K562 (cell line): ENCODE data around the gene MS4A8. TPM values are rescaled to one million over a fixed set of nuclear protein-coding genes. Genes with fewer than 3 reads are reported as not detected.
A peak's percentile ranks its signal among the peaks of the same experiment; 100 is the strongest.

ENCODE experiments used
- ATAC-seq: fragments of 200-7000 bp; cut with Tn5 transposase; 3 replicates; pipeline ENCODE4 v1.9.1; 2020; ENCODE audit warnings: moderate library complexity
- BruUV-seq: library from RNA; stranded (reverse); fragments of 400-500 nt; replicated peaks from 2 replicates; lab custom pipeline; 2021; lab: Mats Ljungman, UMichigan
- CTCF ChIA-PET: fragments of 300-600 bp; formaldehyde crosslinking; extraction: SDS; loops from one replicate; lab custom pipeline; 2021; ENCODE audit warnings: low intra/inter-chr PET ratio; lab: Yijun Ruan, JAX
- POLR2A ChIA-PET: fragments of 300-600, 350-650 bp; sonication (Branson Sonifier 250); formaldehyde crosslinking; extraction: SDS; loops from one replicate; lab custom pipeline; 2021; ENCODE audit warnings: antibody characterized with exemption, inconsistent platforms; lab: Yijun Ruan, JAX
- DNase-seq, 4 experiments: peaks; one replicate each; pipeline versions ENCODE4 v3.0.0 to v3.0.0-alpha.2; 2011 to 2018; ENCODE audit warnings: low spot score in 3 of 4, mixed read lengths in 3 of 4; ENCODE audit errors: extremely low read depth in 1 of 4
- FAIRE-seq: peaks from 2 replicates; lab custom pipeline; 2011; peaks lifted over from hg19 to GRCh38; lab: Jason Lieb, UNC
- H2AFZ ChIP-seq: 2 replicates; pipeline ENCODE4 v1.6.0; 2011; ENCODE audit warnings: low read depth, low read length, control low read depth, inconsistent platforms
- H3K27ac ChIP-seq: fragments of 200-600 bp; 3 replicates; pipeline ENCODE4 v1.8.0; 2011; ENCODE audit warnings: low read depth, mild to moderate bottlenecking, control low read depth, inconsistent platforms, low read length, moderate library complexity, mixed read lengths; ENCODE audit errors: extremely low read depth
- H3K27me3 ChIP-seq, 2 experiments: fragments of 300-600 bp in 1 of 2; 2 replicates in 1 of 2; 3 replicates in 1 of 2; pipeline versions ENCODE4 v1.6.0 to v1.8.0; 2011; ENCODE audit warnings: inconsistent platforms in 2 of 2, low read length in 2 of 2, mild to moderate bottlenecking in 1 of 2, mixed read lengths in 1 of 2, moderate library complexity in 1 of 2; ENCODE audit not compliant: control insufficient read depth in 2 of 2, insufficient read depth in 2 of 2
- H3K36me3 ChIP-seq: fragments of 300-600 bp; 3 replicates; pipeline ENCODE4 v1.8.0; 2011; ENCODE audit warnings: mild to moderate bottlenecking, low read length, inconsistent platforms; ENCODE audit not compliant: control insufficient read depth, insufficient read depth
- H3K4me1 ChIP-seq, 2 experiments: fragments of 200-600 bp in 1 of 2; replicated peaks in 1 of 2; 2 replicates in 1 of 2; 3 replicates in 1 of 2; pipeline versions ENCODE4 v1.5.1 to v1.8.0; 2011; ENCODE audit warnings: inconsistent platforms in 2 of 2, low read length in 2 of 2, mild to moderate bottlenecking in 1 of 2, mixed read lengths in 1 of 2, moderate library complexity in 1 of 2; ENCODE audit not compliant: control insufficient read depth in 2 of 2, insufficient read depth in 2 of 2
- H3K4me2 ChIP-seq: 2 replicates; pipeline ENCODE4 v1.6.1; 2011; ENCODE audit warnings: low read length, control low read depth, inconsistent platforms, mixed read lengths; ENCODE audit not compliant: insufficient read depth
- H3K4me3 ChIP-seq: fragments of 200-600 bp; sonication (generic), shearing (Covaris generic); 2 replicates; pipeline ENCODE4 v1.5.1; 2016; ENCODE audit warnings: control low read depth, inconsistent platforms
- H3K79me2 ChIP-seq: fragments of 200-600 bp; 3 replicates; pipeline ENCODE4 v1.8.0; 2011; ENCODE audit warnings: low read length, inconsistent platforms; ENCODE audit not compliant: control insufficient read depth, insufficient read depth
- H3K9ac ChIP-seq, 2 experiments: 2 replicates each; pipeline versions ENCODE4 v1.6.0 to v1.6.1; 2011; ENCODE audit warnings: low read depth in 2 of 2, low read length in 2 of 2, control low read depth in 1 of 2, inconsistent platforms in 1 of 2, mild to moderate bottlenecking in 1 of 2, mixed read lengths in 1 of 2; ENCODE audit not compliant: insufficient read depth in 1 of 2
- H3K9me1 ChIP-seq: one replicate; pipeline ENCODE4 v1.6.0; 2011; ENCODE audit warnings: inconsistent platforms, mild to moderate bottlenecking, low read length, moderate library complexity; ENCODE audit not compliant: control insufficient read depth, insufficient read depth
- H3K9me3 ChIP-seq: replicated peaks from 2 replicates; pipeline ENCODE4 v1.5.1; 2011; ENCODE audit warnings: low read depth, low read length, inconsistent platforms; ENCODE audit not compliant: control insufficient read depth, insufficient read depth
- H4K20me1 ChIP-seq: replicated peaks from 2 replicates; pipeline ENCODE4 v1.6.1; 2011; ENCODE audit warnings: low read length, inconsistent platforms, mixed read lengths; ENCODE audit not compliant: control insufficient read depth, insufficient read depth
- CGGBP1 ChIP-seq: fragments of 250-450 bp; sonication (Bioruptor Pico); IDR thresholded peaks from 2 replicates; pipeline ENCODE4 v1.9.0; 2021; ENCODE audit warnings: mild to moderate bottlenecking
- CHD4 ChIP-seq: fragments of 200-600 bp; sonication (generic); IDR thresholded peaks from 3 replicates; pipeline ENCODE4 v1.6.1; 2012; ENCODE audit warnings: low read depth, mild to moderate bottlenecking, mixed read lengths, low read length, inconsistent platforms; ENCODE audit not compliant: insufficient read depth, insufficient replicate concordance, poor library complexity, severe bottlenecking
- ELF1 ChIP-seq: fragments of 200-800 bp; sonication (Bioruptor generic); IDR thresholded peaks from 2 replicates; pipeline ENCODE4 v1.6.1; 2016; ENCODE audit warnings: missing genetic modification characterization, missing compliant biosample characterization
- FOS ChIP-seq: IDR thresholded peaks from 3 replicates; pipeline ENCODE4 v1.6.1; 2011; ENCODE audit not compliant: insufficient read length; ENCODE audit errors: extremely low read depth
- HNRNPL ChIP-seq: fragments of 200-400 bp; formaldehyde crosslinking; IDR thresholded peaks from 2 replicates; pipeline ENCODE4 v1.6.1; 2017; ENCODE audit warnings: low read depth, mild to moderate bottlenecking, low read length
- L3MBTL2 ChIP-seq: fragments of 450-650 bp; IDR thresholded peaks from 2 replicates; pipeline ENCODE4 v1.6.1; 2016; ENCODE audit warnings: mild to moderate bottlenecking, moderate library complexity
- MAFK ChIP-seq: IDR thresholded peaks from 2 replicates; pipeline ENCODE4 v1.6.1; 2011; ENCODE audit warnings: low read length, improper control_type of control experiment
- MED1 ChIP-seq: sonication (generic); formaldehyde crosslinking; IDR thresholded peaks from 2 replicates; pipeline ENCODE4 v1.8.1; 2023; ENCODE audit warnings: missing genetic modification reagents, borderline replicate concordance
- NELFE ChIP-seq: IDR thresholded peaks from 2 replicates; pipeline ENCODE4 v1.6.1; 2011; ENCODE audit warnings: mild to moderate bottlenecking; ENCODE audit not compliant: insufficient read depth, insufficient read length
- NR3C1 ChIP-seq: sonication (generic); formaldehyde crosslinking; IDR thresholded peaks from 2 replicates; pipeline ENCODE4 v1.8.1; 2022; ENCODE audit warnings: missing genetic modification reagents
- SMARCA5 ChIP-seq: fragments of 450-650 bp; IDR thresholded peaks from 2 replicates; pipeline ENCODE4 v1.6.1; 2016
- SRSF3 ChIP-seq: fragments of 200-400 bp; formaldehyde crosslinking; IDR thresholded peaks from 2 replicates; pipeline ENCODE4 v1.6.1; 2016; ENCODE audit warnings: mild to moderate bottlenecking, low read length, moderate library complexity; ENCODE audit not compliant: insufficient read depth
- STAG1 ChIP-seq: sonication (generic); formaldehyde crosslinking; IDR thresholded peaks from 2 replicates; pipeline ENCODE4 v1.5.0; 2020; ENCODE audit warnings: missing genetic modification reagents, borderline replicate concordance
- ZBTB1 ChIP-seq: sonication (generic); formaldehyde crosslinking; IDR thresholded peaks from 2 replicates; pipeline ENCODE4 v1.8.1; 2023; ENCODE audit warnings: missing genetic modification reagents, low read depth, mild to moderate bottlenecking, borderline replicate concordance
- ZNF121 ChIP-seq: sonication (generic); formaldehyde crosslinking; conservative IDR thresholded peaks from 2 replicates; pipeline ENCODE4 v1.8.0; 2022; ENCODE audit warnings: missing genetic modification reagents
- ZNF253 ChIP-seq: fragments of 250-450 bp; sonication (Bioruptor Pico); conservative IDR thresholded peaks from 2 replicates; pipeline ENCODE4 v1.6.1; 2021; ENCODE audit warnings: mild to moderate bottlenecking
- ZNF282 ChIP-seq: sonication (generic); formaldehyde crosslinking; IDR thresholded peaks from 2 replicates; pipeline ENCODE4 v1.8.1; 2023; ENCODE audit warnings: missing genetic modification reagents
- ZNF551 ChIP-seq: fragments of 250-450 bp; sonication (Bioruptor Pico); IDR thresholded peaks from 2 replicates; pipeline ENCODE4 v1.5.0; 2021; ENCODE audit warnings: mild to moderate bottlenecking, moderate library complexity
- ZNF830 ChIP-seq: fragments of 250-450 bp; sonication (Bioruptor Pico); IDR thresholded peaks from 2 replicates; pipeline ENCODE4 v1.5.0; 2021; ENCODE audit warnings: mild to moderate bottlenecking
- WGBS: fragments of 100-300 bp; shearing (Covaris generic); methylation state at CpG from one replicate; pipeline ENCODE4 v1.1.6; 2016; ENCODE audit warnings: low coverage, mixed read lengths; ENCODE audit not compliant: insufficient coverage; ENCODE audit errors: missing lambda C conversion rate; 5-methylcytosine and 5-hydroxymethylcytosine counted together
- in situ Hi-C: fragments of 300-500 bp; cut with MboI; formaldehyde crosslinking; loops from 4 replicates; pipeline ENCODE4 v1.15.0; 2018; ENCODE audit warnings: inconsistent platforms, mixed read lengths
- intact Hi-C: fragments of 100-400 bp; cut with micrococcal nuclease; formaldehyde crosslinking; loops from 2 replicates; pipeline ENCODE4 v1.14.2; 2022
- polyA plus RNA-seq, 8 experiments: library from polyadenylated mRNA; depleted of rRNA in 4 of 8; stranded (reverse) in 5 of 8; unstranded in 3 of 8; fragments of >200 nt; fragmentation: Nextera tagmentation in 2 of 8; fragmentation: Illumina TruSeq in 1 of 8; extraction: Ambion mirVana in 2 of 8; extraction: Trizol in 1 of 8; gene quantifications; 2 replicates each; pipeline versions ENCODE4 v1.2.1 to v1.2.3, GENCODE V29; 2011 to 2014; ENCODE audit warnings: inconsistent platforms in 1 of 8, missing spikeins in 1 of 8
- total RNA-seq, 7 experiments: library from RNA; depleted of rRNA in 6 of 7; stranded (reverse); fragments of >200 nt in 6 of 7; fragmentation: Illumina TruSeq in 2 of 7; extraction: Trizol in 2 of 7; gene quantifications; 2 replicates each; pipeline versions ENCODE4 v1.2.1 to v1.2.3, GENCODE V29; 2011 to 2021; ENCODE audit warnings: low replicate concordance in 1 of 7

MS4A8 gene
- total and polyA plus RNA-seq, 9 of the 15 experiments (the other 6 are each of a cell fraction or from before 2014, with no cell fraction given): not detected

GRCh38 chr11:60750911-60751310 is 51.5 kb downstream of the MS4A8 start:
- Histone ChIP-seq H2AFZ (no peak overlapping the region), H3K4me2 (no peak overlapping the region), H3K79me2 (no peaks in the 10 kb centered on the region), H3K27me3 (peaks cover 9 to 32% of the 10 kb centered on the region in 2 experiments; a peak in 4 of 5 replicates), H3K4me1 (peaks cover 0 to 6% of the 10 kb centered on the region in 2 experiments; a peak in 2 of 5 replicates), H4K20me1 (no peaks in the 10 kb centered on the region), H3K9ac (no peak overlapping the region), H3K9me1 (no peaks in the 10 kb centered on the region), H3K27ac (no peak overlapping the region), H3K36me3 (no peaks in the 10 kb centered on the region), H3K4me3 (no peak overlapping the region), H3K9me3 (no peaks in the 10 kb centered on the region)
- BruUV-seq: no TSS peak
- DNase-seq: no peak
- intact Hi-C loops: loop anchor here (10.0 kb wide), 2 partner anchors 96 to 486 kb away; no protein-coding TSS in a partner anchor
- POLR2A ChIA-PET: no interaction called here
- 3% methylated on average over 3 of the region's 3 CpGs for WGBS
- CTCF ChIA-PET: interaction anchor here (0.6 kb wide), 1 partner anchor 145 kb away, joined by 3 read pairs; no protein-coding TSS in a partner anchor
- FAIRE-seq: no peak
- TF ChIP-seq ZNF253 (CRISPR knock-in tag) (no peak), FOS (no peak), L3MBTL2 (no peak), NR3C1 (CRISPR knock-in tag) (no peak), SMARCA5 (no peak)
- no peak for ATAC-seq
- in situ Hi-C loops: no loop called here

GRCh38 chr11:60753309-60753708 is 53.9 kb downstream of the MS4A8 start:
- Histone ChIP-seq H3K27me3 (peaks cover 20 to 47% of the 10 kb centered on the region in 2 experiments), H3K4me2 (peak overlapping the region; percentile 32), H4K20me1 (no peaks in the 10 kb centered on the region), H3K4me3 (no peak overlapping the region), H3K36me3 (no peaks in the 10 kb centered on the region), H3K27ac (no peak overlapping the region), H2AFZ (no peak overlapping the region), H3K79me2 (no peaks in the 10 kb centered on the region), H3K9ac (no peak overlapping the region), H3K4me1 (peaks cover 0 to 6% of the 10 kb centered on the region in 2 experiments; a peak in 2 of 5 replicates), H3K9me3 (no peaks in the 10 kb centered on the region), H3K9me1 (no peaks in the 10 kb centered on the region)
- intact Hi-C loops: loop anchor here (10.0 kb wide), 2 partner anchors 99 to 489 kb away; no protein-coding TSS in a partner anchor
- ChIA-PET CTCF (no interaction called here), POLR2A (interaction anchor here (0.6 to 1.5 kb wide), 2 partner anchors 17 to 18 kb away, joined by 3 read pairs; no protein-coding TSS in a partner anchor)
- ATAC-seq (peak; percentile 84), FAIRE-seq (peak; percentile 23), DNase-seq (peak in 2 of 4 experiments; percentile 33 to 36)
- no TSS peak for BruUV-seq
- in situ Hi-C loops: no loop called here
- WGBS: 9% methylated on average over 4 of the region's 4 CpGs
- TF ChIP-seq CHD4: no peak
- TF ChIP-seq ZBTB1 (CRISPR knock-in tag): no peak
- TF ChIP-seq ELF1 (tag): no peak
- no peak for TF ChIP-seq ZNF121 (CRISPR knock-in tag)
- TF ChIP-seq ZNF282 (CRISPR knock-in tag): no peak
- TF ChIP-seq HNRNPL: no peak
- no peak for TF ChIP-seq ZNF551
- no peak for TF ChIP-seq ZNF830
- no peak for TF ChIP-seq MED1
- TF ChIP-seq SRSF3: no peak
- TF ChIP-seq MAFK: peak; percentile 37; the same call in 1 of the 2 replicates
- TF ChIP-seq CGGBP1 (CRISPR knock-in tag): no peak
- no peak for TF ChIP-seq STAG1 (CRISPR knock-in tag)
- TF ChIP-seq NELFE: no peak
